Epithelial cell of esophagus (primary cell): Measurements from ENCODE around the gene ACBD5.
"Not testable (repeated sequence)": the region's sequence is repeated elsewhere in the genome, so short reads cannot be mapped to it uniquely, and the experiment has no call there.

Experiments used
- DNase-seq: peaks from one replicate; pipeline ENCODE4 v3.0.0; 2010; ENCODE audit warnings: low read depth
- H3K4me3 ChIP-seq: 2 replicates; pipeline ENCODE4 v1.5.1; 2011; ENCODE audit warnings: mild to moderate bottlenecking, low read length, control low read depth
- TF ChIP-seq, protein P1 (sequence below): IDR thresholded peaks from 2 replicates; pipeline ENCODE4 v1.5.1; 2011; ENCODE audit warnings: low read depth, mild to moderate bottlenecking, low read length, control low read depth, inconsistent platforms; ENCODE audit not compliant: insufficient read depth; ENCODE audit errors: missing control alignments

ACBD5 gene

GRCh38 chr10:27241010-27241651, 534 bp upstream of the ACBD5 start:
- TF ChIP-seq, protein P1, sequence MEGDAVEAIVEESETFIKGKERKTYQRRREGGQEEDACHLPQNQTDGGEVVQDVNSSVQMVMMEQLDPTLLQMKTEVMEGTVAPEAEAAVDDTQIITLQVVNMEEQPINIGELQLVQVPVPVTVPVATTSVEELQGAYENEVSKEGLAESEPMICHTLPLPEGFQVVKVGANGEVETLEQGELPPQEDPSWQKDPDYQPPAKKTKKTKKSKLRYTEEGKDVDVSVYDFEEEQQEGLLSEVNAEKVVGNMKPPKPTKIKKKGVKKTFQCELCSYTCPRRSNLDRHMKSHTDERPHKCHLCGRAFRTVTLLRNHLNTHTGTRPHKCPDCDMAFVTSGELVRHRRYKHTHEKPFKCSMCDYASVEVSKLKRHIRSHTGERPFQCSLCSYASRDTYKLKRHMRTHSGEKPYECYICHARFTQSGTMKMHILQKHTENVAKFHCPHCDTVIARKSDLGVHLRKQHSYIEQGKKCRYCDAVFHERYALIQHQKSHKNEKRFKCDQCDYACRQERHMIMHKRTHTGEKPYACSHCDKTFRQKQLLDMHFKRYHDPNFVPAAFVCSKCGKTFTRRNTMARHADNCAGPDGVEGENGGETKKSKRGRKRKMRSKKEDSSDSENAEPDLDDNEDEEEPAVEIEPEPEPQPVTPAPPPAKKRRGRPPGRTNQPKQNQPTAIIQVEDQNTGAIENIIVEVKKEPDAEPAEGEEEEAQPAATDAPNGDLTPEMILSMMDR: no peak
- H3K4me3 ChIP-seq: peak overlapping the region; percentile 82
- peak; percentile 27 for DNase-seq

- DNase-seq: not testable (repeated sequence)
These were observed 3.1 kb downstream of the ACBD5 start for GRCh38 chr10:27237531-27237930.

GRCh38 chr10:27236589-27237128, 3.9 kb downstream of the ACBD5 start:
- not testable (repeated sequence) for DNase-seq, H3K4me3 ChIP-seq

More at GRCh38 chr10:27237531-27237930, 3.1 kb downstream of the ACBD5 start:
- not testable (repeated sequence) for H3K4me3 ChIP-seq

DNA sequence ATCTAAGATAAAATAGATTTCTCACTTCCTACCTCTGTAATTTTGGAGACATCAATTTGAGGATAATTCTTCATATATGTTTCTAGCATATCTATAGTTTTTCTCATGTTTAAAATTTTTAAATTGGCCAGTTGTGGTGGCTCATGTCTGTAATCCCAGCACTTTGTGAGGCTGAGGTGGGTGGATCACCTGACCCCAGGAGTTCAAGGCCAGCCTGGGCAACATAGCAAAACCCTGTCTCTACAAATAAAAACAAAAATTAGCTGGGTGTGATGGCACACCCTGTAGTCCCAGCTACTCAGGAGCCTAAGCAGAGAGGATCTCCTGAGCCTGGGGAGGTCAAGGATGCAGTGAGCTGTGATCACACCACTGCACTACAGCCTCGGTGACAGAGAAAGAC, 4.9 kb downstream of the ACBD5 start:
- TF ChIP-seq, protein P1: no peak
- no peak overlapping the region for H3K4me3 ChIP-seq
- no peak for DNase-seq

GRCh38 chr10:27230022-27230421, 10.6 kb downstream of the ACBD5 start:
- no peak overlapping the region for H3K4me3 ChIP-seq
- TF ChIP-seq, protein P1: no peak
- no peak for DNase-seq

DNA sequence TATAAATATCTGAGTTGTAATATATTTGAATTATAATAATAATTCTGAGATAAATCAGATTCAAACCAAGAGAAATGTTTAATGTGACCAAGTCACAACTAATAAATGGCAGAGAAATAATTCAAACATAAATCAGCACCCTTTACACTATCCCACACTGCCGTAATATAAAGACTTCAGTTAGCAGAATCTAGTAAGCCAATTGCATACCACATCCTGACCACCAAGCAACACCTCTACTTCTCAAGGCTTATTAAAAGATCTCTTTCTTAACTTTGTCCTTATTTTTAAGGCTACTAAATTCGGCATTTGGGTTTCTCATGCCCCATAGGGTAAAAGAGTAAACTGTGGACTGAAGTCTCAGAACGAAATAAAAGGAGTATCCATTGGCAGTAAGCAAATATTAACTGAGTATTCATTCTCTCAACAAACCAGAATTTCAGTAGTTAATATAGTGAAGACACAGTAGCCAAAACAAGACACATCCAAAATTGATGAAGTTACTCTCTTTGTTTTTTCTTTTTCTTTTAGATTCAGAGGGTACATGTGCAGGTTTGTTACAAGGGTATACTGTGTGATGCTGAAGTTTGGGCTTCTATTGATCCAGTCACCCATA, 14.8 kb downstream of the ACBD5 start:
- TF ChIP-seq, protein P1: no peak
- DNase-seq: no peak
- H3K4me3 ChIP-seq: no peak overlapping the region

DNA sequence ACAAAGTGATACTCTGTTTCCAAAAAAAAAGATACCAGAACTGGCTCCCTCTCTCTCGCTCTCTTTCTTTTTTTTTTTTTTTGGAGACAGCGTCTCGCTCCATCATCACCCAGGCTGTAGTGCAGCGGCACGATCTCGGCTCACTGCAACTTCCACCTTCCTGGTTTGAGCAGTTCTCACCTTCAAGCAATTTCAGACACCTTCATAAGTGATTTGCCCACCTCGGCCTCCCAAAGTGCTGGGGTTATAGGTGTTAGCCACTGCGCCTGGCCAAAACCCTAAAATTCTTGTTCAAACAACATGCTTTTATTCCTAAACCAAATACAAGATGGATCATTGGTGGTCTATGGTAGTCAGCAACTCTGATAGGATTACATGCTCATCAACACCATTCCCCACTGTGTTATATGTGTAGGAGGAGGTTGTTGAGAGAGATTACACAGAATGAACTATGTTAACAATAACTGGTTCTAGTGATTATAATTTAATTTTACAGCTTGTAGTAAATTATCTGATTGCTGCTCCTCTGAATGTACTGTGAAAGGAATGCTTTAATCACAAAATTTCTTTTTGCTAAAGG, 15.5 kb downstream of the ACBD5 start:
- no peak overlapping the region for H3K4me3 ChIP-seq
- DNase-seq: no peak
- TF ChIP-seq, protein P1: no peak

GRCh38 chr10:27223964-27224363, 16.6 kb downstream of the ACBD5 start:
- TF ChIP-seq, protein P1: peak; percentile 57
- peak; percentile 61 for DNase-seq
- H3K4me3 ChIP-seq: no peak overlapping the region
